K562 (cell line): ENCODE results near the gene TRIM69. TPM values are rescaled to one million over a fixed set of nuclear protein-coding genes. Genes with fewer than 3 reads are reported as not detected.

ENCODE experiments used
- CHD2 ChIP-seq: IDR thresholded peaks from 2 replicates; pipeline ENCODE4 v1.6.1; 2011; ENCODE audit warnings: low read depth, low read length
- PRDM10 ChIP-seq: fragments of 450-650 bp; IDR thresholded peaks from 2 replicates; pipeline ENCODE4 v1.6.1; 2018; ENCODE audit not compliant: partially characterized antibody
- polyA plus RNA-seq, 8 experiments: library from polyadenylated mRNA; depleted of rRNA in 4 of 8; stranded (reverse) in 5 of 8; unstranded in 3 of 8; fragments of >200 nt; fragmentation: Nextera tagmentation in 2 of 8; fragmentation: Illumina TruSeq in 1 of 8; extraction: Ambion mirVana in 2 of 8; extraction: Trizol in 1 of 8; gene quantifications; 2 replicates each; pipeline versions ENCODE4 v1.2.1 to v1.2.3, GENCODE V29; 2011 to 2014; ENCODE audit warnings: inconsistent platforms in 1 of 8, missing spikeins in 1 of 8
- total RNA-seq, 7 experiments: library from RNA; depleted of rRNA in 6 of 7; stranded (reverse); fragments of >200 nt in 6 of 7; fragmentation: Illumina TruSeq in 2 of 7; extraction: Trizol in 2 of 7; gene quantifications; 2 replicates each; pipeline versions ENCODE4 v1.2.1 to v1.2.3, GENCODE V29; 2011 to 2021; ENCODE audit warnings: low replicate concordance in 1 of 7
- TF ChIP-seq, protein P1 (sequence below): fragments of 450-650 bp; IDR thresholded peaks from 2 replicates; pipeline ENCODE4 v1.6.1; 2016; ENCODE audit warnings: mild to moderate bottlenecking, moderate library complexity

TRIM69 gene
- total and polyA plus RNA-seq, 9 of the 15 experiments (the other 6 are each of a cell fraction or from before 2014, with no cell fraction given), result 1.0 to 4.3 (median 2.3) TPM

GRCh38 chr15:44811337-44811736, 75.0 kb downstream of the TRIM69 start (continued):
- TF ChIP-seq, protein P1, sequence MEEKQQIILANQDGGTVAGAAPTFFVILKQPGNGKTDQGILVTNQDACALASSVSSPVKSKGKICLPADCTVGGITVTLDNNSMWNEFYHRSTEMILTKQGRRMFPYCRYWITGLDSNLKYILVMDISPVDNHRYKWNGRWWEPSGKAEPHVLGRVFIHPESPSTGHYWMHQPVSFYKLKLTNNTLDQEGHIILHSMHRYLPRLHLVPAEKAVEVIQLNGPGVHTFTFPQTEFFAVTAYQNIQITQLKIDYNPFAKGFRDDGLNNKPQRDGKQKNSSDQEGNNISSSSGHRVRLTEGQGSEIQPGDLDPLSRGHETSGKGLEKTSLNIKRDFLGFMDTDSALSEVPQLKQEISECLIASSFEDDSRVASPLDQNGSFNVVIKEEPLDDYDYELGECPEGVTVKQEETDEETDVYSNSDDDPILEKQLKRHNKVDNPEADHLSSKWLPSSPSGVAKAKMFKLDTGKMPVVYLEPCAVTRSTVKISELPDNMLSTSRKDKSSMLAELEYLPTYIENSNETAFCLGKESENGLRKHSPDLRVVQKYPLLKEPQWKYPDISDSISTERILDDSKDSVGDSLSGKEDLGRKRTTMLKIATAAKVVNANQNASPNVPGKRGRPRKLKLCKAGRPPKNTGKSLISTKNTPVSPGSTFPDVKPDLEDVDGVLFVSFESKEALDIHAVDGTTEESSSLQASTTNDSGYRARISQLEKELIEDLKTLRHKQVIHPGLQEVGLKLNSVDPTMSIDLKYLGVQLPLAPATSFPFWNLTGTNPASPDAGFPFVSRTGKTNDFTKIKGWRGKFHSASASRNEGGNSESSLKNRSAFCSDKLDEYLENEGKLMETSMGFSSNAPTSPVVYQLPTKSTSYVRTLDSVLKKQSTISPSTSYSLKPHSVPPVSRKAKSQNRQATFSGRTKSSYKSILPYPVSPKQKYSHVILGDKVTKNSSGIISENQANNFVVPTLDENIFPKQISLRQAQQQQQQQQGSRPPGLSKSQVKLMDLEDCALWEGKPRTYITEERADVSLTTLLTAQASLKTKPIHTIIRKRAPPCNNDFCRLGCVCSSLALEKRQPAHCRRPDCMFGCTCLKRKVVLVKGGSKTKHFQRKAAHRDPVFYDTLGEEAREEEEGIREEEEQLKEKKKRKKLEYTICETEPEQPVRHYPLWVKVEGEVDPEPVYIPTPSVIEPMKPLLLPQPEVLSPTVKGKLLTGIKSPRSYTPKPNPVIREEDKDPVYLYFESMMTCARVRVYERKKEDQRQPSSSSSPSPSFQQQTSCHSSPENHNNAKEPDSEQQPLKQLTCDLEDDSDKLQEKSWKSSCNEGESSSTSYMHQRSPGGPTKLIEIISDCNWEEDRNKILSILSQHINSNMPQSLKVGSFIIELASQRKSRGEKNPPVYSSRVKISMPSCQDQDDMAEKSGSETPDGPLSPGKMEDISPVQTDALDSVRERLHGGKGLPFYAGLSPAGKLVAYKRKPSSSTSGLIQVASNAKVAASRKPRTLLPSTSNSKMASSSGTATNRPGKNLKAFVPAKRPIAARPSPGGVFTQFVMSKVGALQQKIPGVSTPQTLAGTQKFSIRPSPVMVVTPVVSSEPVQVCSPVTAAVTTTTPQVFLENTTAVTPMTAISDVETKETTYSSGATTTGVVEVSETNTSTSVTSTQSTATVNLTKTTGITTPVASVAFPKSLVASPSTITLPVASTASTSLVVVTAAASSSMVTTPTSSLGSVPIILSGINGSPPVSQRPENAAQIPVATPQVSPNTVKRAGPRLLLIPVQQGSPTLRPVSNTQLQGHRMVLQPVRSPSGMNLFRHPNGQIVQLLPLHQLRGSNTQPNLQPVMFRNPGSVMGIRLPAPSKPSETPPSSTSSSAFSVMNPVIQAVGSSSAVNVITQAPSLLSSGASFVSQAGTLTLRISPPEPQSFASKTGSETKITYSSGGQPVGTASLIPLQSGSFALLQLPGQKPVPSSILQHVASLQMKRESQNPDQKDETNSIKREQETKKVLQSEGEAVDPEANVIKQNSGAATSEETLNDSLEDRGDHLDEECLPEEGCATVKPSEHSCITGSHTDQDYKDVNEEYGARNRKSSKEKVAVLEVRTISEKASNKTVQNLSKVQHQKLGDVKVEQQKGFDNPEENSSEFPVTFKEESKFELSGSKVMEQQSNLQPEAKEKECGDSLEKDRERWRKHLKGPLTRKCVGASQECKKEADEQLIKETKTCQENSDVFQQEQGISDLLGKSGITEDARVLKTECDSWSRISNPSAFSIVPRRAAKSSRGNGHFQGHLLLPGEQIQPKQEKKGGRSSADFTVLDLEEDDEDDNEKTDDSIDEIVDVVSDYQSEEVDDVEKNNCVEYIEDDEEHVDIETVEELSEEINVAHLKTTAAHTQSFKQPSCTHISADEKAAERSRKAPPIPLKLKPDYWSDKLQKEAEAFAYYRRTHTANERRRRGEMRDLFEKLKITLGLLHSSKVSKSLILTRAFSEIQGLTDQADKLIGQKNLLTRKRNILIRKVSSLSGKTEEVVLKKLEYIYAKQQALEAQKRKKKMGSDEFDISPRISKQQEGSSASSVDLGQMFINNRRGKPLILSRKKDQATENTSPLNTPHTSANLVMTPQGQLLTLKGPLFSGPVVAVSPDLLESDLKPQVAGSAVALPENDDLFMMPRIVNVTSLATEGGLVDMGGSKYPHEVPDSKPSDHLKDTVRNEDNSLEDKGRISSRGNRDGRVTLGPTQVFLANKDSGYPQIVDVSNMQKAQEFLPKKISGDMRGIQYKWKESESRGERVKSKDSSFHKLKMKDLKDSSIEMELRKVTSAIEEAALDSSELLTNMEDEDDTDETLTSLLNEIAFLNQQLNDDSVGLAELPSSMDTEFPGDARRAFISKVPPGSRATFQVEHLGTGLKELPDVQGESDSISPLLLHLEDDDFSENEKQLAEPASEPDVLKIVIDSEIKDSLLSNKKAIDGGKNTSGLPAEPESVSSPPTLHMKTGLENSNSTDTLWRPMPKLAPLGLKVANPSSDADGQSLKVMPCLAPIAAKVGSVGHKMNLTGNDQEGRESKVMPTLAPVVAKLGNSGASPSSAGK, result peak; percentile 23; the same call in 1 of the 2 replicates
- TF ChIP-seq PRDM10, result peak; percentile 39
- TF ChIP-seq CHD2, result peak; percentile 93
